GM19452 (cell line): Measurements from ENCODE around the gene XAB2.

Experiments
- ATAC-seq: cut with Tn5 transposase; IDR thresholded peaks from one replicate; pipeline ENCODE4 v1.9.1; 2021; ENCODE audit not compliant: unreplicated experiment

Gene XAB2

DNA sequence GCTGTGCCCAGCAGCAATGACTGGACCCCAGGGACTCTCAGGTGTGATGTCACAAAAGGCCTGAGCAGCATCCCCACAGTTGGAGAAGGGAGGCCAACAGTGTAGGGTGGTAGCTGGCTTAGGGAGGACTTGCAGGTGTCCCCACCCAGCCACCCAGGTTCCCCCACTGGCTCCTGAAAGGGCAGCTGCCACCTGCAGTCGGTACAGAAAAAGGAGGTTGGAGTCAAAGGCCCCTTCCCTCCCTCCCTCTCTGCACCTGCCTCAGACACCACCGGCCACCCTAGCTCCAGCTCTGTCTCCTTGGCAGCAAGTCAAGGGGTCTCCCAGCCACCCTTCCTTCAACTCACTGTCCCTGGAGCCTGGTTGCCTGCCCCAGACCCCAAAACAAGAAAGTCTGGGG, 4.4 kb upstream of the XAB2 start, which contains the start of gene PCP2:
Gene PCP2 (minus strand): TSS at position 22 of the 400 bp plus-strand sequence. CDS start 262 bp downstream, outside the sequence.
- no peak for ATAC-seq

DNA sequence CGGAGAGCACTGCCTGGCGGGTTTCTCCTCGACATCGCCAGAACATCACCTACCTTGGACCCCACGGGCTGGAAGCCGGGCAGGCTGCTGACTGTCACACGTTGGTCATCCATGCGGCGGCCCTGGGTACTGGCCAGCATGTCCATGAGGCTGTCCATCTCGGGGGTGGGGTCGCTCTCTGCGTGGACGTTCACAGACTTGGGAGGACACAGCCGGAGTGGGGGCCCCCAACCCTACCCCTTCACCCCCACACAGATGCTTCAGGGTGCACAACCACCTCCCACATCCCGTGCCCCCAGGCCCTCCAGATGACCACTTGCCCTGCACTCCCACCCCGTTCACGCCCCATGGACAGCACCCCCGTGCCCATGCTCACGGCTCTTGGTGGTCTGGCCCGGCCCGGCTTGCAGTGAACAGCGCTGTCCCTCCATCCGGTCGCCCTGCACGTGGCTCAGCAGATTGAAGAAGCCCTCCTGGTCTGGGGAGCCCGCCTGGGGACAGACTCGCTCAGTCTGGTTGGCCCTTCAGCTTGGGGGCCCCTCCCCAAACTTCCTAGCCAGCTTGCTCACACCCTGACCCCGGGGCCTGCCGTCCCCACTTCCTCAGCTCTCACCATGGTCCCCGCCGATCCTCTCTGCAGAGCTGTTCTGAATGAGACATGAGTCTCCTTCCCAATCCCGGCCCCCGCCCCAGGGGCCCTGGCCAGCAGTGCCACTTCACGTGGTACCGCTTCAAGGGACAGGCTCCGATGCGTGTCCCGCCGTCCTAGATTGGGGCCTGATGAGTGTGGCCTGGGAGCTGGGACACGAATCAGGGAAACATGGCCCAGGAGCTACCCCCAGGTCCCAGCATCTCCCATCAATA, 3.2 kb upstream of the XAB2 start:
- ATAC-seq, result no peak

DNA sequence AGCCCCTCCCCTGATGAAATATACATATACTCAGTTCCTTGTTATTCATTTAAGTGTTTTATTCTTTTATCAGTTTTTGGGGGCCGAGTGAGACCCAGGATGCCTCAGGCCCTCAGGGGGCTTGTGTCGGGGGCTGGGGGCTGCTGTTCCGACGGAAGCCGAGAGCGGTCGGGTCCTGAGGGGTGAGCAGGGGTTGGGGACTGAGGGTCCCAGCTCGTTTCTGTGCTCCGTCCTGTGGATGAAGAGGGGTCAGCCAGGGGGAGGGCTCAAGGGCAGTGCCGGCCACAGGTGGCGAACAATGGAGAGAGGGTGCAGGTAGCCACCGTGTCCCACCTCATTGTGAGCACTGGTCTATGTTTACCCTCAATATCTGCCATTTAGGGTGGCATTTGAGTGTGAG, 2.2 kb upstream of the XAB2 start:
- ATAC-seq, result no peak

DNA sequence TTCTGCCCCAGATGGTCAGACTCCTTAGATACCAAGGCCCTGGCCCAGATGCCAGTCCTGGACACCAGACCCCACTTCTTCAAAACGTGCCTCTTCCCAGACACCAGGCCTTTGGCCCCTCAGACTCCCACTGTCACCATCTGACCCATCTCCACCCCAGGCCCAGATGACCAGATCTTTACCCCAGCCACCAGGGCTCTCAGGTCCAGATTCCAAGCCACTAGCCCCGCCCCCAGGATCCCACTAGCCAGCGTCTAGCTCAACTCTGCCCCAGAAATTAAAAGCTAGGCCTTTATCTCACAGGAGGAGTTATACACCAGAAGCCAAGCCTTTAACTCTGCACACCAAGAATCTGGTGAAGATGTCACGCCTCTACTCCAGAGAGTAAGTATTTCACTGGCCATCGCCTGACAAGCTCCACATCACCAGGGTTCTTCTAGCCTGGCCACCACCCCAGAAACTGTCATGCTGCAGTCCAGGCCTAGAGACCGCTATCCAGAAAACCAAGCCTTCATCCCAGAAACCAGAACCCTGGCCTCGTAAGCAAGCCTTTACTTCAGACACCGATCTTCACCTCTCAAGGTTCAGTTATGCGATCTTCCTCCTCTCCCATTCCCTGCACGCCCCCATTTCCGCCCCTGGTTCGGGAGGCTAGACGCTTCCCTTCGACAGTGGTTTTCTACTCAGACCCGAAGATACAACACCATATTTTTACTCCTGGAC, 595 bp downstream of the XAB2 start:
- no peak for ATAC-seq

DNA sequence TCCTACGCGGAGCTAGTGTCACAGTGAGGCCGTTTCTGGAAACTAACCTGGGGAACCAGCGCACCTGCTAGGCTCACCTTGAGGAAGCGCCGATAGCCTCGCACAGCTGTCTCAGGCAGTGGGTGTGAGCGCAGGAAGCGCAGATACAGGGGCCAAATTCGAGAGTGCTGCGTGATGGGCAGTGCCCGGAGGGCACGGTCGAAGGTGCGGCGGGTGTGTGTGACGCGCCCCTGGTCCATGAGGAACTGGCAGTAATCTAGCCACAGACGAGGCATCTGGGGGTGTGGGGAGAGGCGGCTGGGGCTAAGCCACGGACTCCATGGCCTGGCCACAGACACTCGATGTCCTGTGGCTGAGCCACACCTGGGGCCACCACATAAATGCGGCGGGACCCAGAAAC, 2.2 kb downstream of the XAB2 start:
- ATAC-seq, result no peak

DNA sequence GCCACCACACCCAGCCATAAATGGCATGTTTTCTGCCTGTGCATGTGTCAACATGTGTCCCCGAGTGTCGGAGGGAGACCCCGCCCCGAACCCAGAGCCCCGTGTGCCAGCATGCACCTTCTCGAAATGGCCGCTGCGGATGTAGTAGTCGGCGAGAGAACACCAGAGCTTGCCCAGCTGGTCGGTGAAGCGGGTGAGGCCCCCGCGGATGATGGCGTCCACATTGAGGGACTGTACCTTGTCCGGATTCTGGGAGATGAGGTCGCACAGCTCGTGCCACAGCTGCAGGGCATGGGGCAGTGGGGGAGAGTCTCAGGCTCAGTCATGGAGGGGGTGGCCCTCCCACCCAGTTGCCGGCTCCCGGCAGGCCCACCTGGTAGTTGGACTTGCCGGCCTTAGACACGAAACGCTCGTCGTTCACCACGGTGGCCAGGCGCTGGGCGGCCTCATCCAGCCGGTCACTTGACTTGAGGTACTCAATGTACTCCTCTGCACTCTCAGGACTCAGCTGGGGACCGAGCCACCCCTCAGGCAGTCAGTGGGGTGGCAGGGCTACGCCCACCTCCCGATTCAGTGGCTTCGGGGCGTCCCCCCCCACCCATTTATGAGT, 3.5 kb downstream of the XAB2 start:
- ATAC-seq, result no peak

DNA sequence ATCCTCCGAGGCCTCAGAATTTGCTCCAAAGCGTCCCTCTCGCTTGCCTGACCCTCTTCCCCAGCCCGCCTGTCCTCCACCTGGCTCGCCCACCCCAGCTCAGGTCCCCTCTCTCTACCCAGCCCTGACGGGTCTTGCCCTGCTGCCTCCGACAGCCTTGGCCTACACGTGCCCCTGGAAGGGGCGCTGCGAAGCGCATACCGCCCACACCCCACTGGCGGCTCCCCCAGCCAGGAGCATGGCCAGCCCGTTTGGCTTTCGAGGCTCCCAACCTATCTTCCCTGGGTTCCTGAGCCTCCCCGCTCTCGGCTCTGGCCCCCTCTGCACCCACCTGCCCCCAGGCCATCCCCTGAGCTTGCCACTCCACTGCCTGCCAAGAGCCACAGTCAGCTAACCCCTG, 4.5 kb downstream of the XAB2 start:
- no peak for ATAC-seq

DNA sequence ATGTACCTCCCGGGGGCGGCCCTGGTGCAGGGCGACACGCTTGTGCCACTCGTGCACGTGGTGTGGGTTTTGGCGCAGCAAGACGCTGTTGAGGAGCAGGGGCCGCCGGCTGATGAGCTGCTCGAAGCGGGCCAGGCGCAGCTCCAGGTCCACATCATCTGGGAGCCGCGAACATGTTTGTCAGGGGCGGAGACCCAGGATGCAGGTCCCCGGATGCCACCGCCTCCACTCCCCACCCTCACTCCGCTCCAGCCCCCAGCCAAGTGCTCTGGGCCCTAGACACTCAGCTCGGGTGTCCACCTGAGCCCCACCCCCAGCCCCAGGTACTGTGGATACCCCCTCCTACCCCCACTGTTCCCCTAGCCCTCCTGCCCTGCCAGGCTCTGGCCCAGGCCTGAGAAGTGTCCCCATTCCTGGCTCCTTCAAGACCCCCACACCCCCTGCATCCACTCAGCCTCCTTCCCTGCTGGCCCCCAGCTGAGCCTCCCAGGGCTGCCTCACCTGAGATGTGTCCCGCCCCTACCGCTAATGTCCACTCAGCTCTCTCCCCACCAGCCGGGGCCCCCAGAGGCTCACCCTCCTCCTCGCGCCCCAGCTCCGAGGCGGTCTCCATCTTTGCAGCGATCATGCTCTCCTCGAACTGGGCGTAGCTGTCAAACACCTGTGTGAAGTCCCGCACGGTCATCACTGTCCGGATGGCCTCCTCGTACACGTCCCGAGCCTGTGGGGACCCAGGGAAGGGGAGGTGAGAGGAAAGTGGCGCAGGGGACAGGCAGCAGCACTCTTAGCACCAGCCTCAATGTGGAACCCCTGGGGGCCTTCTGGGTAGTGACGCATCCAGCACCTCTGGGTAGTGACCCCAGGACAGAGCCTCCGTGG, 5.4 kb downstream of the XAB2 start:
- no peak for ATAC-seq

DNA sequence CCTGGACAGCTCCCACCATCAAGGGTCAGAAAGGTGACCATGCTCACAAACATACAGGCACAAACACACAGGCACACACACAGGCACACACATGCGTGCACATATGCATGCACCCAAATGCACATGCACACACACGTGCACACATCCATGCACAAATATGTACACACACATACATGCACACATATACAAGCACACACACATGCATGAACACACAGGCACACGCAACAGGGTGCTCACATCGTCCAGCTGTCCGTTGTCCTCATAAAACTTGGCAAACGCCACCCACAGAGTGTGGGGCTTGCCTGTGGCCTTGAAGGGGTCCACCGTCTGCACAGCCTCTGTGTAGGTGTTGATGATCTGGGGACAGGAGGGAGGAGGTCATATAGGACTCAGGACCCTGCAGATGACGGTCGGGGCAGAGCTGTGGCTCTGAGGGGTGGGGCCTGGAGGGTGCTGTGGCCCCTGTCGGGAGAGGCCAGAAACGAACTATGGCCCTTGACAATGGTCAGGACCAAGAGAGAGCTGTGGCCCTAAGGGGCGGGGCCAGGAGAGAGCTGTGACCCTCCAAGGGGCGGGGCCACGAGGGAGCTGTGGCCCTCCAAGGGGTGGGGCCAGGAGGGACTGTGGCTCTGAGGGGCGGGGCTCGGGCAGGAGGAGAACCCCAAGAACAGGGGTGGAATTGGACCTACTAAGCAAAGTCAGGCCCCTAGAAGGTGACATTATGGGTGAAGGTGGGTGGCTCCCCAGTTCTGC, 6.2 kb downstream of the XAB2 start:
- no peak for ATAC-seq

DNA sequence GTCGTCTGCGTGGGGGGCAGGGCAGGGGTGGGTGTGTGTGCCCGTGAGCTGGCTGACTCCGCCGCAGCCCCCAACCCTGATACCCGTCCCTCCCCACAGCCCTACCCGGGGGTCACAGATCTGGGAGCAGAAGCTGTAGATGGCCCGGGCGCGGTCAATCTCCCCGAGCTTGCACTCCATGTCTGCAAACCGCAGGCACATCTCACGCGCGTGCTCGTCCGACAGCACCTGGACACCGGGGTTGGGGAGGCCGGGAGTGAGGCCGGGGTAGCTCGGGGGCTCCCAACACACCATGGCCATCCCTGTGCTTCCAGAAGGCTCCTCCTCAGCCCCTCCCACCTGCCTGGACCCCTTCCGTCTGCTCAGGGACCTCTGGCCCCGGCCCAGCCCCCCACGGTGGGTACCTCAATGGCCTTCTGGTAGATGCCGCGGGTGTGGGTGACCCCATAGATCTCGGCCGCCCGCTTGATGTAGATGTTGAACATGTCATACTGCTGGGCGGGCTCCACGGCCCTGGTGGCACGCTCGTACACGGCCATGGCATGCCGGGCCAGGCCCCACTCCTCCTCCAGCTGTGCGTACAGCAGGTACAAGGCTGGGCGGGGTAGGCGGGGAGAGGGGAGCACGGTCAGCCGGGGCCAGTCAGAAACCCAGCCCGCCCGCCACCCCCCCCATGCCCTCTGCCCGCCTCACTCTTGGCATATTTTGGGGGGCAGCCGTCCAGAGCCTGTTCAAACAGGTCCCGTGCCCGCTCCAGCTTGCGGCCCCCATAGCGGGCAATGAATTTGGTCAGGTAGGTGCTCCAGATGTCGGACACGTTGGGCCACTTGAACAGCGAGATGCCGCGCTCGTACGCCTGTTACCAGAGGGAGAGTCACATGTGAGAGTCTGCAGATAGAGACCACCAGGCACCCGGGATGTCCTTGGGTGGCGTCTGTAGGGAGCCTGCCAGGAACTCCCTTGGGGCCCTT, 8.6 kb downstream of the XAB2 start:
- no peak for ATAC-seq

DNA sequence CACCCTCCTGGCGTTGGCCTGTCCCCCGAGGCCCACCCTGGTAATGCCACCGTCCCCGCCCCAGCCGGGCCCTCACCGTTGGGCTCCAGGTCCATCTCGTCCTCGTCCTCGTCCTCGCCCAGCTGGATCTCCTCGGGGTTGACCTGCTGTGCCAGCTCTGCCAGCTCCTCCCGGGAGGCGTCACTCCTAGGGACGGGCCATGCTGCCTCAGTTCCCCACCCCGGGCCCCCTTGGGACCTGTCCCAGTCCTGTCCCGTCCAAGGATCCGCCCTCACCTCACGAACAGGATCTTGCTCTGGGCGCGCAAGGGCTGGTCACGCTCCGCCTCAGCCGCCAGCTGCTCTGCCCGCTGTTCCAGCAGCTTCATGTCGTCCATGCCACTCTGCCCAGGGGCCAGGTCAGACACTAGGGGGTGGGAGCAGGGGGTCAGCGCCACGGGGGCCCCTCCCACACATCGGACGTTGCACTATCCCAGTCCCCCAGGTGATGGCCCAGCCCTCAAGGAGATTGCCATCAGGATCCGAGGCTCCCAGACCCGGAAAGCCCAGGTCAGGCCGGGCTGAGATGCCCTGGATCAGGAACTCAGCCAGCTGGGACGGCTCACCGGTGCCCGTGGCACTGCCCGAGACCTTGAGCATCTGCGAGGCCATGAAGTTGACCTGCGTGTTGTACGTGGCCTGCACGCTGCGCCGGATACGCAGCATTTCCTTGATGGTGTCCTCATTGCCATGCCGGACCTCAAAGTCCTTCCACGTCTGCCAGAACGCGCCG, 9.5 kb downstream of the XAB2 start:
- no peak for ATAC-seq

DNA sequence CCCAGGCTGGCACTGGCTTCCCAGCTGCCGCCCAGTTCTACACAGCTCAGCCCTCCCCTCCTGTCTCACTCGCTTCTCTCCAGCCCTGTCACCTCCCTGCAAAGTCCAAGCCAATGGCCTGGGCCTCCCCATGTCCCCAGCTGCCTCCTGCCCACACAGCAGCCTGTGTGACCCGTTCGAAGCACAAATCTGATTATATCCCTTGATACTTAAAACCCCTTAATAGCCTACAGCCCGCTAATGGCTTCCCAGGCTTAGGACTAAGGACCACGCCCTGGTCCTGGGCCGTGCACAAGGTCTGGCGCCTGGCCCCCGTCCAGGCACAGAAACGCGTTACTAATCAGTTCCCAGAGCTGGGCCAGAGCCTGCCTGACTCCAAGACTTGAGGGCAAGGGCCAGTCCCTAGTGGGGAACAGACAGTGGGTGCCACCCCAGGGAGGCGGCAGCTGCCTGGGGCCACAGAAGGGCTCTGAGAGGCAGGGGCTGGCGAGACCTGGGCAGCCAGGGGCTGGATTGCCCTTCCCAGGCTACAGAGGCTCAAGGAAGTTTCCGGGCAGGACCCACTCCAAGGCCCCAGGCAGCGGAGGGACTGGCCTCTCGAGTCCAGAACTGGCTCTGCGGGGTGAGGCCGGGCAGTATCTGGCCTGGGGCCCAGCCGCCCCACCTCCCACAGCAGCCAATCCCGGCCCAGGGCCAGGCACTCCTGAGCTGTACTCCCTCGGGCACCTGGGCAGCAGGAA, 10.4 kb downstream of the XAB2 start:
- ATAC-seq, result no peak

DNA sequence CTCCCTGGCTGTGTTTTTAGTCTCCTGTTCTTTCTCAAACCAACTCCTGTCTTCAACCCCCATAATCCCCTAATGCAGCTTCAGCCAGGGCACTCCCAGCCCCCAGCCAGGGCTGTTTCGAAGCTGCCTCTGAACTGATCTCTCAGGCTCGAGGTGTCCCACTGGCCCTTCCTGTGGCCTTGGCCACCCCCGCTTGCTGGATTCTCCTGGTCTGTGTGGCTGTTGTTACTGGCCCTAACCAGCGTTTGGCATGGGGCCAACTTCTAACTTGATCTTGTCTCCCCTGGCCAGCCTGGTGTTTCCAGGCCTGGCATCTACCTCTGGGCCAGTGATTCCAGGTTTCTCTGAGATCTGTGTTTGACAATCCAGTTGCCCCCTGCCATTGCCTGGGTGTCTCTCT, 11.0 kb downstream of the XAB2 start:
- ATAC-seq, result no peak

DNA sequence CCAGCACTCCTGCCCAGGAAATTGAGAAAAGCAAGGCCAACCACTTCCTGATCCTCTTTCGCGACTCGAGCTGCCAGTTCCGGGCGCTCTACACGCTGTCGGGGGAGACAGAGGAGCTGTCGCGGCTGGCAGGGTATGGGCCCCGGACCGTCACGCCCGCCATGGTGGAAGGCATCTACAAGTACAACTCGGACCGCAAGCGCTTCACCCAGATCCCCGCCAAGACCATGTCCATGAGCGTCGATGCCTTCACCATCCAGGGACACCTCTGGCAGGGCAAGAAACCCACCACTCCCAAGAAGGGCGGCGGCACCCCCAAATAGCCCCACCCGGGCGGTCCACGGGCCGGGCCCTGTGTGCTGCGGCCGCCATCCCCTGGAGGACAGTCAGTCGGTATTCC, 11.6 kb downstream of the XAB2 start:
- ATAC-seq, result no peak

DNA sequence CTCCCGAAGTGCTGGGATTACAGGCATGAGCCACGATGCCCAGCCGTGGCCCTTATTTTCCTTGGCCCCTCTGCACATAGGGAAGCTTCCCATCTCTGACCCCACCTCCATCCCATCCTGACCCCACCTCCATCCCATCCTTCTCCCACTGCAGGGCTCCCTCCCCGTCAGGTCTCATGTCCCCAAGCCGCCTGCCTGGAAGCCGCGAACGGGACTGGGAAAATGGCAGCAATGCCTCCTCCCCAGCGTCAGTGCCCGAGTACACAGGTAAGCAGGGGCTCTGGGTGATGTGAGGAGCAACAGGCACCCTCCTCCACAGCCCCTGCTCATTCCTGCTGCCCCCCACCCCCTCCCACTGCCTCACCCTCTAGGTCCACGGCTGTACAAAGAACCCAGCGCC, 12.2 kb downstream of the XAB2 start:
- no peak for ATAC-seq

DNA sequence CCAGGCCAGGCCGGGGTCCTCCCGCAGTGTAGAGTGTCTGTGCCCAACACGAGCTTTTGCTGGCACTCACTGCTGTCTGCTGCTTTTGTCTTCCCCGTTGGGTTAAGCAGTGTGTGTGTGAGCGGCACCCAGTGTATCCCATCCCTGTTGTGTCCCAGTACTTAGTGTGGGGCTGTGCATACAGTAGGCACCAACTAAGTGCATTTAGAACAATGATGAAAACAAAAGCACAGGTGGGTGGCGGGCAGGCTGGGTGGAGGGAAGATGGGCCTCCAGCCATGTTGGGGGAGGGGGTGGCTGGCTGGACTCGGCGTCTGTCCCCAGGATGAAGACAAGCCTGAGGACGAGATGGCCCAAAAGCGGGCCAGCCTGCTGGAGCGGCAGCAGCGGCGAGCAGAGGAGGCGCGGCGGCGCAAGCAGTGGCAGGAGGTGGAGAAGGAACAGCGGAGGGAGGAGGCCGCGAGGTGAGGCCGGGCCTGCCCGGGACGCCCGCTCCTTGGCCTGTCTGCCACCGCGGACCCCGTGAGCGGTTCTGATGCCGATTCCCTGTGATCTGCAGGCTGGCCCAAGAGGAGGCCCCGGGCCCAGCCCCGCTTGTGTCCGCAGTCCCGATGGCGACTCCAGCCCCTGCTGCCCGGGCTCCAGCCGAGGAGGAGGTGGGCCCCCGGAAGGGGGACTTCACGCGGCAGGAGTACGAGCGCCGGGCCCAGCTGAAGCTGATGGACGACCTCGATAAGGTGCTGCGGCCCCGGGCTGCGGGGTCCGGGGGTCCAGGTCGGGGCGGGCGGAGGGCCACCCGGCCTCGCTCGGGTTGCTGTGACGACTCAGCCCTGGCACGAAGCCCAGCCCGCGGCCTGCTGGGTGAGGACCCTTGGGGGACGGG, 14.2 kb downstream of the XAB2 start:
- ATAC-seq, result no peak
